ENCODE measurements around the gene GOLGA2. TPM values are rescaled to one million over a fixed set of nuclear protein-coding genes. Genes with fewer than 3 reads are reported as not detected.

Gene GOLGA2
- total and polyA plus RNA-seq, 2 of the 13 experiments (the other 11 are each of a cell fraction or from before 2014, with no cell fraction given) = 45.3 to 45.8 TPM

DNA sequence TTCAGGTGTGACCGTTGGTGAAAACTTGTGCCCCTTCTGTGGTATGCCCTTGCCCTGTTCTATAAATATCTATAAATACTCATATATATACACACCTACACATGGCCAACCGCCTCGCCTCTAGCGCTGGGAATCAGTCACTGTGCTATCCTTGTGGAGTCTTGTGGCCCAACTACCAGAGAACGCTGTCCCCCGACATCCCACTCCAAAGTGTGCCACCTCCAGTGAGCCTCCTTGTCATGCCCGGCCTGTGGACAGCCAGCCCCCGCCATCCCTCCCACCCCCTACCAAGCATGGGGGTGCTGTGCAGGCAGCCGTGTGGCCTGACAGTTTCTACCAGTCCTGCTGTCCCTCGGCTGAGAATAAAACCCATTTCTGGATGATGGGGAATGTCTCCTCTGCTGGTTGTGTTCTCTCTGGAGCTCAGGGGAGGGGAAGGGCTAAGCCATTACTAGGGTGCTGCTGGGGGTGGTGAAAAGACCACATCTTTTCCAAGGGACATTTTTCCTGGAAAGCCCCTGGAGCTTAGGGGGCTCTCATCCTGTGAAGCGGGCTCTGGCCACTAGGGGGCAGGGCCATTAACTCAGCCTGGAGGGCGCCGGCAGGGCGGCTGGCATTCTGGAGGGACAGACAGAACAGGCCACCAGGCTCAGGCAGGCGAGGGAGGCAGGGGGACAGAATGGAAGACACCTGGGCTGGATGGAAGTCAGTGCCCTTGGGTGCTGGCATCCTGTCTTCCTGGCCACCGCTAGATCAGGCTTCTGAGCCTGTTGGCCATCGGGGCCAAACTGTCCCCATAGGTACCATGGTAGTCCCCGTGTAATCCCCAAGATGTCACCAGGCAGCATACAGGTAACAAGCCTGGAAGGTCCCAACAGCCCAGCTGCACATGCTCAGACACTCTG, 20.7 kb downstream of the GOLGA2 start (continued):
- no peak for TF ChIP-seq ZNF75D (CRISPR knock-in tag; IDR thresholded peaks at IDR 0.05; ENCODE audit: borderline replicate concordance)
- TF ChIP-seq, protein P1, sequence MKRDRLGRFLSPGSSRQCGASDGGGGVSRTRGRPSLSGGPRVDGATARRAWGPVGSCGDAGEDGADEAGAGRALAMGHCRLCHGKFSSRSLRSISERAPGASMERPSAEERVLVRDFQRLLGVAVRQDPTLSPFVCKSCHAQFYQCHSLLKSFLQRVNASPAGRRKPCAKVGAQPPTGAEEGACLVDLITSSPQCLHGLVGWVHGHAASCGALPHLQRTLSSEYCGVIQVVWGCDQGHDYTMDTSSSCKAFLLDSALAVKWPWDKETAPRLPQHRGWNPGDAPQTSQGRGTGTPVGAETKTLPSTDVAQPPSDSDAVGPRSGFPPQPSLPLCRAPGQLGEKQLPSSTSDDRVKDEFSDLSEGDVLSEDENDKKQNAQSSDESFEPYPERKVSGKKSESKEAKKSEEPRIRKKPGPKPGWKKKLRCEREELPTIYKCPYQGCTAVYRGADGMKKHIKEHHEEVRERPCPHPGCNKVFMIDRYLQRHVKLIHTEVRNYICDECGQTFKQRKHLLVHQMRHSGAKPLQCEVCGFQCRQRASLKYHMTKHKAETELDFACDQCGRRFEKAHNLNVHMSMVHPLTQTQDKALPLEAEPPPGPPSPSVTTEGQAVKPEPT (CRISPR knock-in tag; IDR thresholded peaks at IDR 0.05; ENCODE audit: low read depth) = no peak
- TF ChIP-seq EEA1 (CRISPR knock-in tag; IDR thresholded peaks at IDR 0.05; ENCODE audit: borderline replicate concordance) = no peak
- TF ChIP-seq, protein P2, sequence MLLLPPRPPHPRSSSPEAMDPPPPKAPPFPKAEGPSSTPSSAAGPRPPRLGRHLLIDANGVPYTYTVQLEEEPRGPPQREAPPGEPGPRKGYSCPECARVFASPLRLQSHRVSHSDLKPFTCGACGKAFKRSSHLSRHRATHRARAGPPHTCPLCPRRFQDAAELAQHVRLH (CRISPR knock-in tag; IDR thresholded peaks at IDR 0.05; ENCODE audit: borderline replicate concordance, low read depth) = no peak
- TF ChIP-seq, protein P3, sequence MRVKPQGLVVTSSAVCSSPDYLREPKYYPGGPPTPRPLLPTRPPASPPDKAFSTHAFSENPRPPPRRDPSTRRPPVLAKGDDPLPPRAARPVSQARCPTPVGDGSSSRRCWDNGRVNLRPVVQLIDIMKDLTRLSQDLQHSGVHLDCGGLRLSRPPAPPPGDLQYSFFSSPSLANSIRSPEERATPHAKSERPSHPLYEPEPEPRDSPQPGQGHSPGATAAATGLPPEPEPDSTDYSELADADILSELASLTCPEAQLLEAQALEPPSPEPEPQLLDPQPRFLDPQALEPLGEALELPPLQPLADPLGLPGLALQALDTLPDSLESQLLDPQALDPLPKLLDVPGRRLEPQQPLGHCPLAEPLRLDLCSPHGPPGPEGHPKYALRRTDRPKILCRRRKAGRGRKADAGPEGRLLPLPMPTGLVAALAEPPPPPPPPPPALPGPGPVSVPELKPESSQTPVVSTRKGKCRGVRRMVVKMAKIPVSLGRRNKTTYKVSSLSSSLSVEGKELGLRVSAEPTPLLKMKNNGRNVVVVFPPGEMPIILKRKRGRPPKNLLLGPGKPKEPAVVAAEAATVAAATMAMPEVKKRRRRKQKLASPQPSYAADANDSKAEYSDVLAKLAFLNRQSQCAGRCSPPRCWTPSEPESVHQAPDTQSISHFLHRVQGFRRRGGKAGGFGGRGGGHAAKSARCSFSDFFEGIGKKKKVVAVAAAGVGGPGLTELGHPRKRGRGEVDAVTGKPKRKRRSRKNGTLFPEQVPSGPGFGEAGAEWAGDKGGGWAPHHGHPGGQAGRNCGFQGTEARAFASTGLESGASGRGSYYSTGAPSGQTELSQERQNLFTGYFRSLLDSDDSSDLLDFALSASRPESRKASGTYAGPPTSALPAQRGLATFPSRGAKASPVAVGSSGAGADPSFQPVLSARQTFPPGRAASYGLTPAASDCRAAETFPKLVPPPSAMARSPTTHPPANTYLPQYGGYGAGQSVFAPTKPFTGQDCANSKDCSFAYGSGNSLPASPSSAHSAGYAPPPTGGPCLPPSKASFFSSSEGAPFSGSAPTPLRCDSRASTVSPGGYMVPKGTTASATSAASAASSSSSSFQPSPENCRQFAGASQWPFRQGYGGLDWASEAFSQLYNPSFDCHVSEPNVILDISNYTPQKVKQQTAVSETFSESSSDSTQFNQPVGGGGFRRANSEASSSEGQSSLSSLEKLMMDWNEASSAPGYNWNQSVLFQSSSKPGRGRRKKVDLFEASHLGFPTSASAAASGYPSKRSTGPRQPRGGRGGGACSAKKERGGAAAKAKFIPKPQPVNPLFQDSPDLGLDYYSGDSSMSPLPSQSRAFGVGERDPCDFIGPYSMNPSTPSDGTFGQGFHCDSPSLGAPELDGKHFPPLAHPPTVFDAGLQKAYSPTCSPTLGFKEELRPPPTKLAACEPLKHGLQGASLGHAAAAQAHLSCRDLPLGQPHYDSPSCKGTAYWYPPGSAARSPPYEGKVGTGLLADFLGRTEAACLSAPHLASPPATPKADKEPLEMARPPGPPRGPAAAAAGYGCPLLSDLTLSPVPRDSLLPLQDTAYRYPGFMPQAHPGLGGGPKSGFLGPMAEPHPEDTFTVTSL (CRISPR knock-in tag; IDR thresholded peaks at IDR 0.05; ENCODE audit: borderline replicate concordance) = no peak
- TF ChIP-seq, protein P4, sequence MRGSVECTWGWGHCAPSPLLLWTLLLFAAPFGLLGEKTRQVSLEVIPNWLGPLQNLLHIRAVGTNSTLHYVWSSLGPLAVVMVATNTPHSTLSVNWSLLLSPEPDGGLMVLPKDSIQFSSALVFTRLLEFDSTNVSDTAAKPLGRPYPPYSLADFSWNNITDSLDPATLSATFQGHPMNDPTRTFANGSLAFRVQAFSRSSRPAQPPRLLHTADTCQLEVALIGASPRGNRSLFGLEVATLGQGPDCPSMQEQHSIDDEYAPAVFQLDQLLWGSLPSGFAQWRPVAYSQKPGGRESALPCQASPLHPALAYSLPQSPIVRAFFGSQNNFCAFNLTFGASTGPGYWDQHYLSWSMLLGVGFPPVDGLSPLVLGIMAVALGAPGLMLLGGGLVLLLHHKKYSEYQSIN (CRISPR knock-in tag; IDR thresholded peaks at IDR 0.05; ENCODE audit: borderline replicate concordance) = no peak
- no peak for TF ChIP-seq ZEB1 (IDR thresholded peaks at IDR 0.05; ENCODE audit: insufficient replicate concordance, low read depth)
- TF ChIP-seq ZNF432 (CRISPR knock-in tag; IDR thresholded peaks at IDR 0.05; ENCODE audit: borderline replicate concordance) = no peak
- TF ChIP-seq ZSCAN21 (CRISPR knock-in tag; IDR thresholded peaks at IDR 0.05; ENCODE audit: borderline replicate concordance) = no peak
- no peak for TF ChIP-seq ZFP37 (CRISPR knock-in tag; IDR thresholded peaks at IDR 0.05; ENCODE audit: borderline replicate concordance)
- TF ChIP-seq ZNF121 (CRISPR knock-in tag; IDR thresholded peaks at IDR 0.05) = no peak
- 0 out of 2 replicates have a peak, but pooled peaks have one; percentile 34 for TF ChIP-seq MAF1 (CRISPR knock-in tag; IDR thresholded peaks at IDR 0.05; ENCODE audit: borderline replicate concordance)
- no peak for TF ChIP-seq ZNF281 (CRISPR knock-in tag; IDR thresholded peaks at IDR 0.05; ENCODE audit: borderline replicate concordance)
- TF ChIP-seq ZSCAN31 (CRISPR knock-in tag; IDR thresholded peaks at IDR 0.05; ENCODE audit: low read depth) = no peak

All from HepG2 (cell line).